GM20431 (cell line): ENCODE measurements around the gene RERGL.
"Not testable (repeated sequence)": the region's sequence is repeated elsewhere in the genome, so short reads cannot be mapped to it uniquely, and the experiment has no call there.

ENCODE experiments used
- in situ Hi-C: fragments of 300-500 bp; cut with MseI, MboI; formaldehyde crosslinking; loops from one replicate; pipeline ENCODE4 v1.15.0; 2020; ENCODE audit warnings: low sequenced_read_pairs; ENCODE audit not compliant: unreplicated experiment

Gene RERGL

GRCh38 chr12:18090093-18090492 lies at the start of gene RERGL:
Gene RERGL, minus strand, starts transcription at chr12:18090193. Its CDS starts 53 bp downstream, at chr12:18090140.
- in situ Hi-C loops: no loop called here

GRCh38 chr12:18139254-18139653 lies 49.3 kb upstream of the RERGL start:
- in situ Hi-C loops: no loop called here

- in situ Hi-C loops: no loop called here
These were observed 45.5 kb upstream of the RERGL start for GRCh38 chr12:18135509-18135908.

- in situ Hi-C loops: no loop called here
These were observed 45.1 kb upstream of the RERGL start for GRCh38 chr12:18135086-18135485.

- in situ Hi-C loops: no loop called here
These were observed 40.9 kb upstream of the RERGL start for GRCh38 chr12:18130851-18131250.

- in situ Hi-C loops: no loop called here
These were observed 33.7 kb upstream of the RERGL start for GRCh38 chr12:18123707-18124106.

- in situ Hi-C loops: no loop called here
These were observed 30.9 kb upstream of the RERGL start for GRCh38 chr12:18120899-18121298.

GRCh38 chr12:18108611-18109010 lies 18.6 kb upstream of the RERGL start:
- in situ Hi-C loops: no loop called here

GRCh38 chr12:18103624-18104023 lies 13.6 kb upstream of the RERGL start:
- in situ Hi-C loops: no loop called here

GRCh38 chr12:18101043-18101442 lies 11.1 kb upstream of the RERGL start:
- in situ Hi-C loops: no loop called here

- in situ Hi-C loops: no loop called here
These were observed 5.9 kb downstream of the RERGL start for GRCh38 chr12:18084080-18084479.

- in situ Hi-C loops: no loop called here
These were observed 10.3 kb downstream of the RERGL start for GRCh38 chr12:18079541-18080246.

- in situ Hi-C loops: no loop called here
These were observed 16.0 kb downstream of the RERGL start for GRCh38 chr12:18074001-18074400.

- in situ Hi-C loops: no loop called here
These were observed 17.3 kb downstream of the RERGL start for GRCh38 chr12:18072723-18073122.

- in situ Hi-C loops: no loop called here
These were observed 18.7 kb downstream of the RERGL start for GRCh38 chr12:18071336-18071735.

GRCh38 chr12:18068355-18068754 lies 21.6 kb downstream of the RERGL start:
- in situ Hi-C loops: no loop called here

- in situ Hi-C loops: no loop called here
These were observed 23.3 kb downstream of the RERGL start for GRCh38 chr12:18066666-18067065.

GRCh38 chr12:18062867-18063266 lies 27.1 kb downstream of the RERGL start:
- in situ Hi-C loops: not testable (repeated sequence)

GRCh38 chr12:18057051-18057450 lies 32.9 kb downstream of the RERGL start:
- in situ Hi-C loops: no loop called here

- in situ Hi-C loops: no loop called here
These were observed 34.9 kb downstream of the RERGL start for GRCh38 chr12:18054925-18055619.

- in situ Hi-C loops: no loop called here
These were observed 44.5 kb downstream of the RERGL start for GRCh38 chr12:18045446-18045992.
